GM20000 (cell line): ENCODE results near the gene SLC15A1.

Experiments used
- DNase-seq: peaks from one replicate; pipeline ENCODE4 v3.0.0; 2012; ENCODE audit warnings: low spot score
- CTCF ChIP-seq: IDR thresholded peaks from 2 replicates; pipeline ENCODE4 v1.5.1; 2012; ENCODE audit warnings: mild to moderate bottlenecking, control low read depth; ENCODE audit errors: extremely low read depth, missing control alignments

The SLC15A1 gene

GRCh38 chr13:98781470-98781869 is 29.0 kb upstream of the SLC15A1 start:
- no peak for TF ChIP-seq CTCF
- no peak for DNase-seq

DNA sequence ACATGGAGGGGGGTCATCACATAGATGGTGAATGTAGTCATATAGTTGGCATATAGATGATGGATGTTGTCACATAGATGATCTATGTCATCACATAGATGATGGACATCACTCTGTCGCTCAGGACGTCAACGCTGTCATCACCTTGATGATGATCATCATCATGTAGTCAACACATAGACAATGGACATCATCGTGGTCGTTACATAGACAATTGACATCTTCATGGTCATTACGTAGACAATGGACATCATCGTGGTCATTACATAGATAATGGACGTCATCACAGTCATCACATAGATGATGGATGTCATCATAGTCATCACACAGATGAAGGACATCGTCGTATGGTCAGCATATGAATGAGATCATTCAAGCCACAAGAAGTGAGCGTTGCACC is 28.6 kb upstream of the SLC15A1 start:
- no peak for TF ChIP-seq CTCF

DNA sequence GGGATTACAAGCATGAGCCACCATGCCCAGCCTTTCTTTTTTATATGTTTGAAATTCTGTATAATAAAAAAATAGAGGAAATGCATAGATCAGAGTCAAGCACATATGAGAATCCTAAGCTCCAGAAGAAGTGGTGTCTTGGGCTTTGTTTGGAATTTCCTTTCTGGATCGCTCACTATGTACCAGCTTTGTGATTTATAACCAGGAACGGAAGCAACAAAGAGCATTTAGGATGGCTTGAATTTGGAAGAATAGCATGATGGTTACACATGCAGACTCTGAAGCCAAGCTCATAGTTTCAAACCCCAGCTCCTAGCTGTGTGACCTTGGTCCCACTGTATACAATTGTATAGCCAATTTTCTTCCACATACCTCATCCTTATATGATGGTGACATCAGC is 28.0 kb upstream of the SLC15A1 start:
- TF ChIP-seq CTCF = no peak
- no peak for DNase-seq

More for the DNA sequence above, 28.6 kb upstream of the SLC15A1 start:
- DNase-seq = no peak

DNA sequence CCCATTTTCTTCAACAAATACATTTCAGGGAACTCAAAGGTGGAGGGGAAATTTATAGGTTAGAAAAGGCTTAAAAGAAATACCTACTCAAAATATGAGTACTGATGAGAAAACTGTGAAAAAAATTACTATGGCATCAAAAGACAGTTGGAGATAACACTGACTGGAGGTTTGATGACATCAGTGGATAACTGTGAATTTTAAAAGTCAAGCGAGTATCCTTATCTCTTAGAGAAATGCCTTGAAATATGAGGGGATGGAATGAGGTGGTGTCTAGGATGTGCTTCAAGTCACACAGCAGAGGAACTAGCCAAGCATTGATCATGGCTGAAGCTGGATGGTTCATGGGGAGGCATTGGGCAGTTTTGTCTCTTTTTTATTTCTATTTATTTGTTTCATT is 27.2 kb upstream of the SLC15A1 start:
- DNase-seq = no peak
- no peak for TF ChIP-seq CTCF

DNA sequence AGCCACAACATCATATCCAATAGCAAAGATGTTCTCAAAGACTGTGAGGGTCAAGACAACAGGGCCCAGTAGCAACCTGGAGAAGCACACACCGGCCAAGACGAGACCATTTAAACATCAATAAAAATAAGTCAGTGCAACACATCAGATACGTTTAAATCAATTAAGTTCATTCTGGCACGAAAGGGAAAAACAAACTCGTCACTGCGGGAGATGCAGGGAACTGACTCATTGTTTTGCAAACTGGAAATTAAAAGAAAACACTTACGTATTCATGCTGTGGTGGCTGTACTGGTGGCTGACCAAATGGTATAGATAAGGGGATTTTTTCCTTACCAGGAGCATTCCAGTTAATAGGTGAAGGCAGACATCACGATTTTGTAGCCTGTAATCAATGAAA is 26.3 kb upstream of the SLC15A1 start:
- no peak for DNase-seq
- no peak for TF ChIP-seq CTCF

DNA sequence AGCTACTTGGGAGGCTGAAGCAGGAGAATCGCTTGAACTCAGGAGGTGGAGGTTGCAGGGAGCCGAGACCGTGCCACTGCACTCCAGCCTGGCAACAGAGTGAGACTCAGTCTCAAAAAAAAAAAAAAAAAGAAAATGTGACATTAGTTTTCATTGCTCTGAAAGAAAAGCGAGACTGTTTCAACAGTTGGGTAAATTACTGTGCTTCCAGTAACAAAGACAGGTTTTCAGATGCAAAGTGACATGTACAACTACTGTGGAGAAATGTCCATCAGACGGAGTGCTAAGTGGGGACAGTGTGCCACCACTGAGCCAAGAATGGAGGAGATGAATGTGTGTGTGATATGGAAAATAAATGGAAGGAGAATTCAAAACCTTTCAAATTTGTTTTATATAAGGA is 24.2 kb upstream of the SLC15A1 start:
- DNase-seq = no peak

GRCh38 chr13:98775844-98776598 is 23.5 kb upstream of the SLC15A1 start:
- no peak for TF ChIP-seq CTCF
- no peak for DNase-seq

More for the DNA sequence above, 24.2 kb upstream of the SLC15A1 start:
- TF ChIP-seq CTCF = no peak
